ENCODE measurements around the gene ETV6. TPM values are rescaled to one million over a fixed set of nuclear protein-coding genes. Genes with fewer than 3 reads are reported as not detected.

ETV6 gene
- total and polyA plus RNA-seq, 2 of the 8 experiments (the other 6 are each of a cell fraction or from before 2014, with no cell fraction given) = 5.5 to 23.9 TPM

- TF ChIP-seq CHD7 (IDR thresholded peaks at IDR 0.05; ENCODE audit: insufficient replicate concordance, low read length) (no peak), MAX (IDR thresholded peaks at IDR 0.05) (no peak), SP2 (IDR thresholded peaks at IDR 0.05; ENCODE audit: low read length) (no peak), RXRA (IDR thresholded peaks at IDR 0.05; ENCODE audit: insufficient read depth, low read depth, low read length) (no peak), CREB1 (IDR thresholded peaks at IDR 0.05) (no peak)
Measured at GRCh38 chr12:11651381-11651780, 1.9 kb downstream of the ETV6 start (continued).

All from H1 (cell line).